Stimulated activated CD8-positive, alpha-beta memory T cell treated with anti-CD3 and anti-CD28 coated beads, Interleukin-7, amount 100 ng/mL, for 48 hours (primary cell): ENCODE measurements around the gene ZNF680.
"Not testable (repeated sequence)": the region's sequence is repeated elsewhere in the genome, so short reads cannot be mapped to it uniquely, and the experiment has no call there.

ENCODE experiments used
- DNase-seq, 2 donors: peaks; one replicate each; pipeline ENCODE4 v3.0.0-alpha.2; 2020; ENCODE audit warnings: low read depth in 1 of 2; ENCODE audit errors: extremely low read depth in 1 of 2

ZNF680 gene

GRCh38 chr7:64557601-64558322 lies 5.1 kb downstream of the ZNF680 start:
- DNase-seq: no peak

GRCh38 chr7:64555046-64555445 lies 7.8 kb downstream of the ZNF680 start:
- DNase-seq: no peak

GRCh38 chr7:64554188-64554587 lies 8.7 kb downstream of the ZNF680 start:
- DNase-seq: not testable (repeated sequence)

GRCh38 chr7:64551375-64552142 lies 11.3 kb downstream of the ZNF680 start:
- no peak for DNase-seq

GRCh38 chr7:64544010-64544409 lies 18.9 kb downstream of the ZNF680 start:
- no peak for DNase-seq

- DNase-seq: no peak
Measured at GRCh38 chr7:64541438-64542359, 21.2 kb downstream of the ZNF680 start.

- no peak for DNase-seq
Measured at GRCh38 chr7:64533756-64534155, 29.1 kb downstream of the ZNF680 start.

- DNase-seq: no peak
Measured at GRCh38 chr7:64528770-64529169, 34.1 kb downstream of the ZNF680 start.

GRCh38 chr7:64521409-64521984 lies 41.4 kb downstream of the ZNF680 start:
- DNase-seq: no peak

- no peak for DNase-seq
Measured at GRCh38 chr7:64516451-64516850, 46.4 kb downstream of the ZNF680 start.

- DNase-seq: no peak
Measured at GRCh38 chr7:64515781-64516180, 47.1 kb downstream of the ZNF680 start.

- no peak for DNase-seq
Measured at GRCh38 chr7:64515330-64515729, 47.5 kb downstream of the ZNF680 start.

- no peak for DNase-seq
Measured at GRCh38 chr7:64509583-64509982, 53.3 kb downstream of the ZNF680 start.

GRCh38 chr7:64504581-64505120 lies 58.2 kb downstream of the ZNF680 start:
- DNase-seq: no peak

- no peak for DNase-seq
Measured at GRCh38 chr7:64498270-64498669, 64.6 kb downstream of the ZNF680 start.

GRCh38 chr7:64494912-64495461 lies 67.9 kb downstream of the ZNF680 start:
- DNase-seq: no peak

GRCh38 chr7:64485623-64486022 lies 77.2 kb downstream of the ZNF680 start:
- no peak for DNase-seq
